ENCODE data around the gene LCN10. TPM values are rescaled to one million over a fixed set of nuclear protein-coding genes. Genes with fewer than 3 reads are reported as not detected.

The LCN10 gene
- total and polyA plus RNA-seq, 10 of the 15 experiments (the other 5 are each of a cell fraction or from before 2014, with no cell fraction given): 0.06 to 1.3 (median 0.21) TPM; not detected in 1

- ChIA-PET SMC1A (ENCODE audit: uncharacterized antibody, unreplicated experiment) (interaction anchor here (0.8 to 1.5 kb wide), 6 partner anchors 8 to 37 kb away, joined by 3 to 7 read pairs (median 3); partner anchors contain the start of genes LCN10 and LCN8), POLR2A (interaction anchor here (0.6 to 0.8 kb wide), 4 partner anchors 160 to 387 kb away, joined by 3 to 5 read pairs (median 4); partner anchors contain the start of gene MAN1B1), CTCF (interaction anchor here (0.7 to 2.4 kb wide), 17 partner anchors 11 to 458 kb away, joined by 3 to 16 read pairs (median 4); partner anchors contain the start of genes AGPAT2, AJM1 and LCN8), RAD21 (ENCODE audit: unreplicated experiment) (interaction anchor here (1.5 to 1.7 kb wide), 2 partner anchors 15 to 26 kb away, joined by 5 to 6 read pairs; no protein-coding TSS in a partner anchor)
- Histone ChIP-seq H3K27me3 (replicated peaks in 1 of 2; ENCODE audit: control insufficient read depth in 2 of 2, insufficient read depth in 2 of 2, low read length in 1 of 2) (no peaks in the 10 kb centered on the region), H3K4me2 (ENCODE audit: control insufficient read depth, insufficient read depth) (peak overlapping the region; percentile 93), H3K4me3 (peak overlapping the region; percentile 69), H3K27ac (ENCODE audit: control insufficient read depth, insufficient read depth) (peak overlapping the region; percentile 54), H2AFZ (ENCODE audit: control insufficient read depth, low read depth, low read length) (no peak overlapping the region), H3K4me1 (ENCODE audit: control insufficient read depth, insufficient read depth, low read length) (peaks cover 13% of the 10 kb centered on the region), H3K9me3 (replicated peaks; ENCODE audit: control insufficient read depth, insufficient read depth, low read length) (no peaks in the 10 kb centered on the region), H3K9ac (ENCODE audit: control insufficient read depth, insufficient read depth, low read length) (peak overlapping the region; percentile 79), H4K20me1 (ENCODE audit: control insufficient read depth, insufficient read depth) (peaks cover 9% of the 10 kb centered on the region), H3K79me2 (ENCODE audit: control insufficient read depth, insufficient read depth, low read length) (peaks cover 45% of the 10 kb centered on the region), H3K36me3 (ENCODE audit: control insufficient read depth in 2 of 2, insufficient read depth in 2 of 2, low read length in 1 of 2) (peaks cover 18 to 28% of the 10 kb centered on the region in 2 experiments)
- 7% methylated on average over 18 of the region's 18 CpGs for WGBS (ENCODE audit: insufficient coverage, insufficient replicate concordance, low lambda C conversion rate, missing lambda C conversion rate)
- in situ Hi-C loops (cut with MboI): no loop called here
- peak; percentile 95 for FAIRE-seq
- DNase-seq (ENCODE audit: low read depth, low spot score): peak; percentile 21
- intact Hi-C loops (cut with micrococcal nuclease; ENCODE audit: unreplicated experiment): no loop called here
- BruUV-seq (replicated peaks): no TSS peak
- peak; percentile 69 for ATAC-seq
- peak; percentile 55; the same call in 1 of the 2 replicates for TF ChIP-seq POLR2AphosphoS5 (IDR thresholded peaks at IDR 0.05; ENCODE audit: low read length)
- TF ChIP-seq CREB1 (IDR thresholded peaks at IDR 0.05; ENCODE audit: low read depth): peak; percentile 59; the same call in 1 of the 2 replicates
- TF ChIP-seq KLF5 (IDR thresholded peaks at IDR 0.05; ENCODE audit: partially characterized antibody): peak; percentile 37
- TF ChIP-seq POLR2A (IDR thresholded peaks at IDR 0.05; ENCODE audit: low read depth, low read length): peak; percentile 42; the same call in 1 of the 2 replicates
- TF ChIP-seq TCF3 (IDR thresholded peaks at IDR 0.05; ENCODE audit: borderline replicate concordance, insufficient read depth, low read depth, low read length): peak; percentile 12; the same call in 1 of the 2 replicates
- TF ChIP-seq TCF12 (IDR thresholded peaks at IDR 0.05; ENCODE audit: low read depth, low read length): peak; percentile 68
- TF ChIP-seq ZBED1 (IDR thresholded peaks at IDR 0.05; ENCODE audit: borderline replicate concordance): peak; percentile 39; the same call in 1 of the 2 replicates
- 0 out of 2 replicates have a peak, but pooled peaks have one; percentile 25 for TF ChIP-seq NKRF (conservative IDR thresholded peaks at IDR 0.05)
- no peak for TF ChIP-seq RAD51 (IDR thresholded peaks at IDR 0.05)
- TF ChIP-seq RAD21 (IDR thresholded peaks at IDR 0.05; ENCODE audit: insufficient read depth, low read depth, low read length): peak; percentile 42; the same call in 1 of the 2 replicates
- peak; percentile 23; the same call in 1 of the 2 replicates for TF ChIP-seq HCFC1 (IDR thresholded peaks at IDR 0.05; ENCODE audit: low read length)
- TF ChIP-seq SMC3 (IDR thresholded peaks at IDR 0.05; ENCODE audit: borderline replicate concordance, low read length): peak; percentile 12; the same call in 1 of the 2 replicates
- TF ChIP-seq YY1 (IDR thresholded peaks at IDR 0.05; ENCODE audit: low read depth, low read length): 0 out of 2 replicates have a peak, but pooled peaks have one; percentile 47
- peak; percentile 65 for TF ChIP-seq SMARCA5 (IDR thresholded peaks at IDR 0.05)
- TF ChIP-seq CREM (IDR thresholded peaks at IDR 0.05; ENCODE audit: low read depth): peak; percentile 65
- peak; percentile 54 to 57; a peak in 3 of 4 replicates for TF ChIP-seq BHLHE40 (IDR thresholded peaks at IDR 0.05; ENCODE audit: borderline replicate concordance in 1 of 2, low read depth in 2 of 2, low read length in 1 of 2)
- TF ChIP-seq NRF1 (conservative IDR thresholded peaks at IDR 0.05; ENCODE audit: low read depth, low read length): no peak
- TF ChIP-seq RUNX3 (IDR thresholded peaks at IDR 0.05; ENCODE audit: low read length): peak; percentile 49; the same call in 1 of the 2 replicates
- TF ChIP-seq, protein P1, sequence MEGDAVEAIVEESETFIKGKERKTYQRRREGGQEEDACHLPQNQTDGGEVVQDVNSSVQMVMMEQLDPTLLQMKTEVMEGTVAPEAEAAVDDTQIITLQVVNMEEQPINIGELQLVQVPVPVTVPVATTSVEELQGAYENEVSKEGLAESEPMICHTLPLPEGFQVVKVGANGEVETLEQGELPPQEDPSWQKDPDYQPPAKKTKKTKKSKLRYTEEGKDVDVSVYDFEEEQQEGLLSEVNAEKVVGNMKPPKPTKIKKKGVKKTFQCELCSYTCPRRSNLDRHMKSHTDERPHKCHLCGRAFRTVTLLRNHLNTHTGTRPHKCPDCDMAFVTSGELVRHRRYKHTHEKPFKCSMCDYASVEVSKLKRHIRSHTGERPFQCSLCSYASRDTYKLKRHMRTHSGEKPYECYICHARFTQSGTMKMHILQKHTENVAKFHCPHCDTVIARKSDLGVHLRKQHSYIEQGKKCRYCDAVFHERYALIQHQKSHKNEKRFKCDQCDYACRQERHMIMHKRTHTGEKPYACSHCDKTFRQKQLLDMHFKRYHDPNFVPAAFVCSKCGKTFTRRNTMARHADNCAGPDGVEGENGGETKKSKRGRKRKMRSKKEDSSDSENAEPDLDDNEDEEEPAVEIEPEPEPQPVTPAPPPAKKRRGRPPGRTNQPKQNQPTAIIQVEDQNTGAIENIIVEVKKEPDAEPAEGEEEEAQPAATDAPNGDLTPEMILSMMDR (IDR thresholded peaks at IDR 0.05 in 2 of 3, conservative IDR thresholded peaks at IDR 0.05 in 1 of 3; ENCODE audit: control insufficient read depth in 2 of 3, extremely low read depth in 1 of 3, insufficient read depth in 1 of 3, low read depth in 3 of 3, low read length in 3 of 3): peak; percentile 67 to 84 (median 77)
- TF ChIP-seq BRCA1 (IDR thresholded peaks at IDR 0.05; ENCODE audit: low read depth, low read length): no peak
Observed at GRCh38 chr9:136726631-136727191, 16.0 kb downstream of the LCN10 start.

All from GM12878 (cell line).